GM18511 (cell line): ENCODE results near the gene CHORDC1.
"Not testable (repeated sequence)": the region's sequence is repeated elsewhere in the genome, so short reads cannot be mapped to it uniquely, and the experiment has no call there.

ENCODE experiments used
- ATAC-seq: cut with Tn5 transposase; IDR thresholded peaks from one replicate; pipeline ENCODE4 v1.9.1; 2021; ENCODE audit warnings: mild to moderate bottlenecking, moderate library complexity; ENCODE audit not compliant: unreplicated experiment

Gene CHORDC1

DNA sequence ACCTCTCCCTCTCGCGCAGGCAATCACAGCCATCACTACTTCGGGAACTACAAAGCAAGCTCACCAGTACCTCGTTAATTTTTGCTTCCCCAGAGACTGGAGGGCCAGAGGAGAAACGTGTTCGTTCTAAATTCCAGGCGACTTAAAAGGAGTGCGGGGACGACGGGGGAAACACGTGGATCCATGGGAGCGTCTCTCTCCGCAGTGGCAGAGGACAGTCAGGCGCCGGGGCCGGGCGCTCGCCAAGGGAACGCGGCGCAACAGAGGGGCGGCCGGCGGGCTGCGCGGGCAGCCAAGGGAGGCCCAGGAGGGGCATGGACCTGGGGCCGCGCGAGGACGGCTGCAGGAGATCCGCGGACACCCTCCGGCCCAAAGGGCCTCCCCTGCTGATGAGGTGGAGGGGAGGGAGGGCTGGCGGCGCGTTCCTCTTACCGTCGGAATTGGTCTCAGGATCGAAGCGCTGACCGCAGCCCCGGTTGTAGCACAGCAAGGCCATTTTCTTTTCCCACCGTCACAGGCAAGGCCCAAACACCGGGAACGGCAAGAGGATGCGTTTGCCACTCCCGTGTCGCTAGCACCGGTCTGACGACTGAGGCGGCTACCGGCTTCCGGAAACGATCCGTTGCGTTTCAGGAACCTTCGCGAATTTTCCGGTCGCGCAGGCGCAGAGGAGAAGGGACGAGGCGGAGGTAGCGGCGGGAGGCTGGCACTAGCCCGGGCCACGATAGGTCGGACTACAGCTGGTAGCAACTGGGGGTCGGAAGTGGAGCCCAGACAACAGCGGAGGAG is at the start of gene CHORDC1:
Gene CHORDC1 (minus strand): TSS at position 591 of the 789 bp plus-strand sequence. CDS start 95 bp downstream, at position 496.
- peak; percentile 92 for ATAC-seq

- no peak for ATAC-seq
Observed at GRCh38 chr11:90257158-90257525, 34.3 kb upstream of the CHORDC1 start.

GRCh38 chr11:90256404-90257157 is 33.7 kb upstream of the CHORDC1 start:
- no peak for ATAC-seq

DNA sequence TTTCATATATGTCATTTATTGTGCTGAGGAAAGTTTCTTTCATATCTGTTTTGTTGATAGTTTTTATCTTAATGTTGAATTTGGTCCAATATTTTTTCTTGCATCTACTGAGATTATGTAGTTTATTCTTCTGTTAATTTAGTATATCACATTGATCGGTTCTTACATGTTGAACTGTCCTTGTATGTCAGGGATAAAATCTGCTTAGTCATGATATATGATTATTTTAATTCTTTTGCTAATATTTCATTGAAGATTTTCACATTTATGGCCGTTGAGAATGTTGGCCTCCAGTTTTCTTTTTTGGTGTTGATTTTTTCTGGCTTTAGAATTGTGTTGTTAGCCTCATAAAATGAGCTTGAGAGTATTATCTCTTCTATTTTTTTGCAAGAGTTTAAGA is 31.2 kb upstream of the CHORDC1 start:
- ATAC-seq, result no peak

GRCh38 chr11:90252053-90252452 is 29.2 kb upstream of the CHORDC1 start:
- ATAC-seq, result peak; percentile 38

- ATAC-seq, result peak; percentile 29
Observed at GRCh38 chr11:90251599-90251998, 28.8 kb upstream of the CHORDC1 start.

- peak; percentile 62 for ATAC-seq
Observed at GRCh38 chr11:90250970-90251369, 28.1 kb upstream of the CHORDC1 start.

- no peak for ATAC-seq
Observed at GRCh38 chr11:90246468-90246867, 23.6 kb upstream of the CHORDC1 start.

DNA sequence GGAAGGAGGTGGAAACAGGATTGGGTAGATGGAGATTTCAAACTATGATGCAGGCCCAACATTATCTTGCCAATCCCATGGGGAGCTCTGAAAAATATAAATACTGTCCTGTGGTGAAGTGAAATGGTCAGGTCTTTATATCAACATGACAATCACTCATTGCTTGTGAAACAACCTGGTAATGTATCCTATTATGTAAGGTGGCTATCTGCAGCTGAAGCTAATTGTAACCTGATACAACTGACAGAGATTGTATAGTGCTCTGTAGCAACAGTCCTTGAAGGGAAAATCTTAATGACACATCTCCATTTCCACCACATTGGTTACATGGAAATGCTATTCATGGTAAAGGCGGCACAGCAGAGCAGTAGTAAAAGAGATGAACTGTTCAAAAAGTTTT is 20.7 kb upstream of the CHORDC1 start:
- ATAC-seq, result no peak

GRCh38 chr11:90242894-90243416 is 20.1 kb upstream of the CHORDC1 start:
- no peak for ATAC-seq

DNA sequence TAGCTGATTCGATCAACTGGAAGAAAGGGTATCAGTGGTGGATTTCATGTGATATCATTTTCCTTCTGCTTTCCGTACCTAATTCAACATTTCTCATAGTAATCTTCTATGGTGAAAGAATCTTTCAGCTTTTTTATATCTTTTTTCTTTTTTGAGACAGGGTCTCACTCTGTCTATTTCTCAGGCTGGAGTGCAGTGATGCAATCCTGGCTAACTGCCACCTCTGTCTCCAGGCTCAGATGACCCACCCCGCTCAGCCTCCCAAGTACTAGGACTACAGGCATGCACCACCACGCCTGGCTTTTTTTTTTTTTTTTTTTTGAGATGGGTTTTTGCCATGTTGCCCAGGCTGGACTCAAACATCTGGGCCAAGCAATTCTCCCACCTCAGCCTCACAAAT is 18.6 kb upstream of the CHORDC1 start:
- ATAC-seq, result no peak

GRCh38 chr11:90239967-90240636 is 17.3 kb upstream of the CHORDC1 start:
- ATAC-seq, result not testable (repeated sequence)

DNA sequence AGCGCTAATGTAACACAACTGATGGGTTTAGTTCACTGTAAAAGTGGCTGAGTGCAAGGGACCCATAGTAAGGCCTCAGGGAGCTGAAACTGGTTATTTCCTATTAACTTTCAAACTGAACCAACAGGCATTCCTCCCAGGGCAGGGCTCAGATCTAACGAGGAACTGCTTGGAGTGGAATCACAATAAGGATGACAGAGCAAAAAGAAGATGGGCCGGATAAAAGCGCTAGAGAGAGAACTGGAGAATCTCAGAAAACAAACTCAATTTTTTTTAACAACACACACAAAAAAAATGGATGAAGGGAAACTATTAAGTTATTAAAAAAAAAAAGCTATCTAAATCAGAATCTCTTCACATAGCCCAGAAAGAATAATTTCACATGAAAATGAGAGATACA is 14.2 kb upstream of the CHORDC1 start:
- ATAC-seq, result no peak

GRCh38 chr11:90235526-90235925 is 12.7 kb upstream of the CHORDC1 start:
- ATAC-seq, result no peak

- no peak for ATAC-seq
Observed at GRCh38 chr11:90234977-90235376, 12.1 kb upstream of the CHORDC1 start.

- no peak for ATAC-seq
Observed at GRCh38 chr11:90229791-90230190, 6.9 kb upstream of the CHORDC1 start.

DNA sequence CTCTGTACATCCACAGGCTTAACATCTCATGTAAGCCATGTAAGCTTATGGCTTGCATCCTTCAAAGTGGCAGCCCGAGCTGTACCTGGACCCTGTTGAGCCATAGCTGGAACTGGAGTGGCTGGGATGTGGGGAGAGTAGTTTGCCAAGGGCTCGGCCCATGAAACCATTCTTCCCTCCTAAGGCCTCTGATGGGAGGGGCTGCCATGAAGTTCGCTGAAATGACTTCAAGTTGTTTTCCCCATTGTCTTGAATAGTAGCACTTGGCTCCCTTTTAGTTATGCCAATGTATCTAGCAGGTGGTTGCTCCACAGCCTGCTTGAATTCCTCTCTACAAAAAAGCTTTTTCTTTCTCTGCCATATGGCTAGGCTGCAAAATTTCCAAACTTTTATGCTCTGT is 5.2 kb upstream of the CHORDC1 start:
- no peak for ATAC-seq

GRCh38 chr11:90223248-90223585 is 368 bp upstream of the CHORDC1 start:
- peak; percentile 60 for ATAC-seq

GRCh38 chr11:90221803-90222458 is 918 bp downstream of the CHORDC1 start:
- peak; percentile 26 for ATAC-seq

DNA sequence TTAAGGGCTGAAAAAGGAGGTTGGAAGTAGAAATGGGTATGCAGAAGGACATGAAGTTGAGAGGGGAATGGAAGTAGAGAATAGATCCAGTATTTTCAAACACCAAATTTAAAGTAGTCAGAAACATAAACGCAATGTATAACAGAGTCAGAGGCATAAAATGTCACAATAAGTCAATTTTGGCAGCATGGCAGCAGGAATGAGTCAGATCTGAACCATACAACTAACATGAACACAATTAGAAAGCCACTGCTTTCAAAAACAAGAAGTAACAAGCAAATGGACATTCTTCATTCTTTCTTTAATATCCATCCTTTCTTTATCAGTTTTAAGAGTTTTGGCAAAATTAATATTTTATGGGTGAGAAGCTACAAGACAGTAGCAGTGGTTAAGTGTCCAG is 2.5 kb downstream of the CHORDC1 start:
- ATAC-seq, result no peak

DNA sequence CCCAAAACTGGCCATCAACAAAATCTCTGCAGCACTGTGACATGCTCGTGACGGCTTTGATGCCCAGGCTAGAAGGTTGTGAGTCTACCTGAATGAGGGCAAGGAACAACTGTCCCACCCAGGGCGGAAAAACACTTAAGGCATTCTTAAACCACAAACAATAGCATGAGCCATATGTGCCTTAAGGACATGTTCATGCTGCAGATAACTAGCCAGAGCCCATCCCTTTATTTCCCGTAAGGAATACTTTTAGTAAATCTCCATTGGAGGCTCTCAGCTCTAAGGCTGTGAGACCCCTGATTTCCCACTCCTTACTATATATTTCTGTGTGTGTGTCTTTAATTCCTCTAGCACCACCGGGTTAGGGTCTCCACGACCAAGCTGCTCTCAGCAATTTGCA is 3.4 kb downstream of the CHORDC1 start:
- ATAC-seq, result no peak
